Stomach (tissue), 9 donors: ENCODE data around the gene EIF5A2. TPM values are rescaled to one million over a fixed set of nuclear protein-coding genes. Genes with fewer than 3 reads are reported as not detected.
"Not testable (repeated sequence)": the region's sequence is repeated elsewhere in the genome, so short reads cannot be mapped to it uniquely, and the experiment has no call there.

Source experiments
- DNase-seq, 2 donors: peaks; one replicate each; pipeline versions ENCODE4 v3.0.0 to v3.0.0-alpha.2; 2013 to 2019
- H3K27ac ChIP-seq, 5 donors: fragments of 200-600 bp in 4 of 5; sonication (generic) in 4 of 5; one replicate each; pipeline ENCODE4 v1.5.1; 2013 to 2019; ENCODE audit warnings: mild to moderate bottlenecking in 1 of 5, moderate library complexity in 1 of 5
- H3K27me3 ChIP-seq, 3 donors: fragments of 200-600 bp; sonication (generic); one replicate each; pipeline ENCODE4 v1.5.1; 2017 to 2019; ENCODE audit warnings: mixed run types in 1 of 3
- H3K36me3 ChIP-seq, 4 donors: fragments of 200-600 bp; sonication (generic); 1 replicate in 3 of 4; 2 replicates in 1 of 4; pipeline ENCODE4 v1.5.1; 2016 to 2019
- H3K4me1 ChIP-seq, 4 donors: fragments of 200-600 bp; sonication (generic); one replicate each; pipeline ENCODE4 v1.5.1; 2016 to 2019
- H3K4me3 ChIP-seq, 4 donors: fragments of 200-600 bp; sonication (generic) in 3 of 4; one replicate each; pipeline ENCODE4 v1.5.1; 2016 to 2019; ENCODE audit warnings: mild to moderate bottlenecking in 1 of 4
- H3K9me3 ChIP-seq, 4 donors: fragments of 200-600 bp; sonication (generic); one replicate each; pipeline ENCODE4 v1.5.1; 2016 to 2019
- CTCF ChIP-seq, 7 experiments: fragments of 450-650 bp in 4 of 7; fragments of 200-600 bp in 3 of 7; sonication (generic) in 3 of 7; IDR thresholded peaks; one replicate each; pipeline ENCODE4 v1.5.1; 2016 to 2019; ENCODE audit warnings: antibody characterized with exemption in 7 of 7, control low read depth in 2 of 7, mild to moderate bottlenecking in 1 of 7
- EP300 ChIP-seq: sonication (generic); formaldehyde crosslinking; IDR thresholded peaks from one replicate; pipeline ENCODE4 v1.6.1; 2017; ENCODE audit warnings: antibody characterized with exemption
- POLR2A ChIP-seq, 4 donors: fragments of 450-650 bp; IDR thresholded peaks; one replicate each; pipeline ENCODE4 v1.6.1; 2016; ENCODE audit warnings: antibody characterized with exemption in 4 of 4, control low read depth in 2 of 4, mild to moderate bottlenecking in 1 of 4, moderate library complexity in 1 of 4
- POLR2AphosphoS5 ChIP-seq, 3 donors: sonication (generic); formaldehyde crosslinking; IDR thresholded peaks; one replicate each; pipeline ENCODE4 v1.6.1; 2016; ENCODE audit warnings: antibody characterized with exemption in 3 of 3
- WGBS, 5 donors: extraction: QIAGEN DNeasy Blood & Tissue Kit in 3 of 5; methylation state at CpG; one replicate each; pipeline versions ENCODE4 v1.1.5 to v1.1.7; 2013 to 2018; 5-methylcytosine and 5-hydroxymethylcytosine counted together
- intact Hi-C: fragments of 100-400 bp; cut with DNase I; formaldehyde crosslinking; loops from one replicate; pipeline ENCODE4 v1.15.1; 2023; ENCODE audit warnings: low total_unique reads
- polyA plus RNA-seq, 3 donors: library from polyadenylated mRNA; stranded (reverse); fragments of 200-250 nt; gene quantifications; one replicate each; pipeline ENCODE4 v1.2.3, GENCODE V29; 2013
- total RNA-seq, 5 donors: library from RNA; depleted of rRNA; stranded (reverse); fragments of >200 nt; gene quantifications; one replicate each; pipeline versions ENCODE4 v1.1.0 to v1.2.3, GENCODE V29; 2014 to 2016
- donor health status: healthy with polysubstance abuse.
- donor health status: Bipolar disorder and iron deficiency.
- donor health status: healthy.

EIF5A2 gene
- total and polyA plus RNA-seq, 8 donors: 1.5 to 27.2 (median 4.8) TPM

GRCh38 chr3:170903123-170903522, 5.3 kb downstream of the EIF5A2 start:
- 94 to 97% (median 95%) methylated on average over 3 of the region's 3 CpGs for WGBS, 5 donors
- TF ChIP-seq POLR2AphosphoS5 (IDR thresholded peaks at IDR 0.05) (no peak), CTCF (IDR thresholded peaks at IDR 0.05) (no peak), EP300 (no peak), POLR2A (IDR thresholded peaks at IDR 0.05) (no peak)
- Histone ChIP-seq H3K36me3 (no peaks in the 10 kb centered on the region), H3K4me1 (peaks cover 5 to 17% (median 10%) of the 10 kb centered on the region in 4 donors), H3K9me3 (no peaks in the 10 kb centered on the region), H3K27ac (no peak overlapping the region), H3K4me3 (no peak overlapping the region), H3K27me3 (peaks cover 0 to 2% (median 0%) of the 10 kb centered on the region in 3 donors)
- no peak for DNase-seq
- intact Hi-C loops: no loop called here

GRCh38 chr3:170899455-170899854, 9.0 kb downstream of the EIF5A2 start:
- no peak for DNase-seq
- 95 to 100% (median 95%) methylated on average over 1 of the region's 1 CpG for WGBS, 5 donors
- Histone ChIP-seq H3K4me1 (no peaks in the 10 kb centered on the region), H3K9me3 (no peaks in the 10 kb centered on the region), H3K36me3 (peaks cover 0 to 15% (median 3%) of the 10 kb centered on the region in 4 donors), H3K27me3 (no peaks in the 10 kb centered on the region), H3K27ac (no peak overlapping the region), H3K4me3 (no peak overlapping the region)
- intact Hi-C loops: no loop called here
- no peak for TF ChIP-seq CTCF (IDR thresholded peaks at IDR 0.05)
- no peak for TF ChIP-seq POLR2A (IDR thresholded peaks at IDR 0.05)
- TF ChIP-seq POLR2AphosphoS5 (IDR thresholded peaks at IDR 0.05): no peak
- no peak for TF ChIP-seq EP300

GRCh38 chr3:170897978-170898377, 10.5 kb downstream of the EIF5A2 start:
- TF ChIP-seq POLR2A (IDR thresholded peaks at IDR 0.05) (no peak), EP300 (no peak), POLR2AphosphoS5 (IDR thresholded peaks at IDR 0.05) (no peak), CTCF (IDR thresholded peaks at IDR 0.05) (no peak)
- 95 to 98% (median 98%) methylated on average over 2 of the region's 2 CpGs for WGBS, 5 donors

GRCh38 chr3:170897199-170897598, 11.2 kb downstream of the EIF5A2 start:
- H3K4me1 ChIP-seq, H3K27me3 ChIP-seq, H3K27ac ChIP-seq, H3K9me3 ChIP-seq, H3K4me3 ChIP-seq, intact Hi-C loops, DNase-seq: not testable (repeated sequence)
- peaks cover 0 to 19% (median 3%) of the 10 kb centered on the region in 4 donors for H3K36me3 ChIP-seq
- whole genome bisulfite sequencing, 5 donors: 43 to 100% (median 98%) methylated on average over 1 of the region's 1 CpG; no CpG with 5 or more reads in 1 of the 5 donors

More at GRCh38 chr3:170897978-170898377, 10.5 kb downstream of the EIF5A2 start:
- H3K9me3 ChIP-seq: no peaks in the 10 kb centered on the region
- no peaks in the 10 kb centered on the region for H3K27me3 ChIP-seq
- intact Hi-C loops: no loop called here
- peaks cover 0 to 15% (median 3%) of the 10 kb centered on the region in 4 donors for H3K36me3 ChIP-seq
- no peak overlapping the region for H3K27ac ChIP-seq
- H3K4me3 ChIP-seq: no peak overlapping the region
- no peaks in the 10 kb centered on the region for H3K4me1 ChIP-seq
- no peak for DNase-seq

- Histone ChIP-seq H3K9me3 (no peaks in the 10 kb centered on the region), H3K4me1 (no peaks in the 10 kb centered on the region), H3K27me3 (no peaks in the 10 kb centered on the region), H3K4me3 (no peak overlapping the region), H3K36me3 (peaks cover 0 to 23% (median 4%) of the 10 kb centered on the region in 4 donors), H3K27ac (no peak overlapping the region)
- TF ChIP-seq POLR2AphosphoS5 (IDR thresholded peaks at IDR 0.05) (no peak), EP300 (no peak), CTCF (IDR thresholded peaks at IDR 0.05) (no peak), POLR2A (IDR thresholded peaks at IDR 0.05) (no peak)
- no peak for DNase-seq
- intact Hi-C loops: no loop called here
- 73 to 89% (median 85%) methylated on average over 1 of the region's 1 CpG for WGBS, 5 donors
Observed at GRCh38 chr3:170896781-170897180, 11.7 kb downstream of the EIF5A2 start.

- H3K4me3 ChIP-seq, intact Hi-C loops, H3K9me3 ChIP-seq, H3K4me1 ChIP-seq, H3K27me3 ChIP-seq, DNase-seq, H3K27ac ChIP-seq: not testable (repeated sequence)
- H3K36me3 ChIP-seq: peaks cover 0 to 23% (median 7%) of the 10 kb centered on the region in 4 donors
- WGBS, 5 donors: 90 to 98% (median 96%) methylated on average over 6 of the region's 6 CpGs
Observed at GRCh38 chr3:170896333-170896732, 12.1 kb downstream of the EIF5A2 start.
